Measurements from ENCODE around the gene ALDOA. TPM values are rescaled to one million over a fixed set of nuclear protein-coding genes. Genes with fewer than 3 reads are reported as not detected.

ALDOA gene
- total and polyA plus RNA-seq, 9 of the 15 experiments (the other 6 are each of a cell fraction or from before 2014, with no cell fraction given) = 311 to 2,224 (median 1,293) TPM

DNA sequence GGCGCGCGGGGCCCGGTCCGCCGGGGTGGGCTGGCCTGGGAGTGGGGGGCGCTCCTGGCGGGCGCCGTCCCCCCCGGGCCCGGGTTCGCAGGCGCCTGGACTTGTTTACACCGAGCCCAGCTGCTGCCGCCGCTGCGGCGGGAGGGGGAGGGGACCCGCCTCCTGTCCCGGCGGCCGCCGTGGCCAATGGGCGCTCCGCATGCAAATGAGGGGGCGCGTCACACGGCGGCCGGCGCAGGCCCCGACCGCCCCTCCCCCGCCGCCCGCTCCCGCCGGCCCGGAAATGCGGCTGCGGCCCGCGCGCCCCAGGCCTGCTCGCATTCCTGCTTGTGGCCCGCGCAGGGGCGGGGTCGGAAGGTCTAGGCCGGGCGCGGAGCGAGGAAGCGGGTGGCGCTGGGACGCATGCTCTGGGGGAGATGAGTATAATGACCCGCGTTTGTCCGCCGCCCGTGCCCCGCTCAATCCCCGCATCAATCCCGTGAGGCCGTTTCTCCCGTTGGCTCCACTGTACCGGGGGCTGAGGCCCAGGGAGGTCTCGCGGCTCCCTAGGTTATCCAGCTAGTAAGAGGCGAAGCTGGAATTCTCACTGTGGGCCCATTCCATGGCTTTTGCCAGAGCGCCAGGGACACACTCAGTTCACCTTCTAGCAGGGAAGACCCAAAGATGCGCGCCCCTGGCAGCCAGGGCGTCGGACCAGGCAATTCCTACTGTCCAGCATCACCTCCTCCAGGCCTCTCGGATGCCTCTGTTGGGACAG is 30.7 kb downstream of the ALDOA start, which contains the start of gene YPEL3 (continued):
- TF ChIP-seq, protein P1, sequence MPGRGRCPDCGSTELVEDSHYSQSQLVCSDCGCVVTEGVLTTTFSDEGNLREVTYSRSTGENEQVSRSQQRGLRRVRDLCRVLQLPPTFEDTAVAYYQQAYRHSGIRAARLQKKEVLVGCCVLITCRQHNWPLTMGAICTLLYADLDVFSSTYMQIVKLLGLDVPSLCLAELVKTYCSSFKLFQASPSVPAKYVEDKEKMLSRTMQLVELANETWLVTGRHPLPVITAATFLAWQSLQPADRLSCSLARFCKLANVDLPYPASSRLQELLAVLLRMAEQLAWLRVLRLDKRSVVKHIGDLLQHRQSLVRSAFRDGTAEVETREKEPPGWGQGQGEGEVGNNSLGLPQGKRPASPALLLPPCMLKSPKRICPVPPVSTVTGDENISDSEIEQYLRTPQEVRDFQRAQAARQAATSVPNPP (IDR thresholded peaks at IDR 0.05; ENCODE audit: borderline replicate concordance, insufficient read depth, insufficient read length) = no peak
- TF ChIP-seq, protein P2, sequence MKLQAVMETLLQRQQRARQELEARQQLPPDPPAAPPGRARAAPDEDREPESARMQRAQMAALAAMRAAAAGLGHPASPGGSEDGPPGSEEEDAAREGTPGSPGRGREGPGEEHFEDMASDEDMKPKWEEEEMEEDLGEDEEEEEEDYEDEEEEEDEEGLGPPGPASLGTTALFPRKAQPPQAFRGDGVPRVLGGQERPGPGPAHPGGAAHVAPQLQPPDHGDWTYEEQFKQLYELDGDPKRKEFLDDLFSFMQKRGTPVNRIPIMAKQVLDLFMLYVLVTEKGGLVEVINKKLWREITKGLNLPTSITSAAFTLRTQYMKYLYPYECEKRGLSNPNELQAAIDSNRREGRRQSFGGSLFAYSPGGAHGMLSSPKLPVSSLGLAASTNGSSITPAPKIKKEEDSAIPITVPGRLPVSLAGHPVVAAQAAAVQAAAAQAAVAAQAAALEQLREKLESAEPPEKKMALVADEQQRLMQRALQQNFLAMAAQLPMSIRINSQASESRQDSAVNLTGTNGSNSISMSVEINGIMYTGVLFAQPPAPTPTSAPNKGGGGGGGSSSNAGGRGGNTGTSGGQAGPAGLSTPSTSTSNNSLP (IDR thresholded peaks at IDR 0.05; ENCODE audit: borderline replicate concordance, low read depth, low read length) = no peak
- TF ChIP-seq, protein P3, sequence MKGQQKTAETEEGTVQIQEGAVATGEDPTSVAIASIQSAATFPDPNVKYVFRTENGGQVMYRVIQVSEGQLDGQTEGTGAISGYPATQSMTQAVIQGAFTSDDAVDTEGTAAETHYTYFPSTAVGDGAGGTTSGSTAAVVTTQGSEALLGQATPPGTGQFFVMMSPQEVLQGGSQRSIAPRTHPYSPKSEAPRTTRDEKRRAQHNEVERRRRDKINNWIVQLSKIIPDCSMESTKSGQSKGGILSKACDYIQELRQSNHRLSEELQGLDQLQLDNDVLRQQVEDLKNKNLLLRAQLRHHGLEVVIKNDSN (CRISPR knock-in tag; IDR thresholded peaks at IDR 0.05) = 0 out of 2 replicates have a peak, but pooled peaks have one; percentile 24
- TF ChIP-seq FOXA3 (CRISPR knock-in tag; conservative IDR thresholded peaks at IDR 0.05 in 1 of 2, IDR thresholded peaks at IDR 0.05 in 1 of 2) = peak in 1 of 2 experiments; percentile 31; a peak in 3 of 4 replicates
- TF ChIP-seq ELF2 (CRISPR knock-in tag; IDR thresholded peaks at IDR 0.05) = no peak
- TF ChIP-seq ZNF668 (CRISPR knock-in tag; IDR thresholded peaks at IDR 0.05) = no peak
- TF ChIP-seq CTBP1 (IDR thresholded peaks at IDR 0.05; ENCODE audit: borderline replicate concordance) = no peak
- TF ChIP-seq, protein P4, sequence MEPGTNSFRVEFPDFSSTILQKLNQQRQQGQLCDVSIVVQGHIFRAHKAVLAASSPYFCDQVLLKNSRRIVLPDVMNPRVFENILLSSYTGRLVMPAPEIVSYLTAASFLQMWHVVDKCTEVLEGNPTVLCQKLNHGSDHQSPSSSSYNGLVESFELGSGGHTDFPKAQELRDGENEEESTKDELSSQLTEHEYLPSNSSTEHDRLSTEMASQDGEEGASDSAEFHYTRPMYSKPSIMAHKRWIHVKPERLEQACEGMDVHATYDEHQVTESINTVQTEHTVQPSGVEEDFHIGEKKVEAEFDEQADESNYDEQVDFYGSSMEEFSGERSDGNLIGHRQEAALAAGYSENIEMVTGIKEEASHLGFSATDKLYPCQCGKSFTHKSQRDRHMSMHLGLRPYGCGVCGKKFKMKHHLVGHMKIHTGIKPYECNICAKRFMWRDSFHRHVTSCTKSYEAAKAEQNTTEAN (CRISPR knock-in tag; IDR thresholded peaks at IDR 0.05) = no peak
- TF ChIP-seq EP300 (IDR thresholded peaks at IDR 0.05; ENCODE audit: low read length) = no peak
- TF ChIP-seq GABPB1 (CRISPR knock-in tag; IDR thresholded peaks at IDR 0.05) = peak; percentile 70
- peak; percentile 55; the same call in 1 of the 2 replicates for TF ChIP-seq POLR2AphosphoS5 (IDR thresholded peaks at IDR 0.05; ENCODE audit: control insufficient read depth, insufficient read depth, low read depth, low read length)
- no peak for TF ChIP-seq ZBED1 (IDR thresholded peaks at IDR 0.05)
- TF ChIP-seq ZNF165 (CRISPR knock-in tag; IDR thresholded peaks at IDR 0.05; ENCODE audit: borderline replicate concordance) = 0 out of 2 replicates have a peak, but pooled peaks have one; percentile 42
- no peak for TF ChIP-seq HDAC2 (IDR thresholded peaks at IDR 0.05)
- TF ChIP-seq SREBF1 (IDR thresholded peaks at IDR 0.05; ENCODE audit: borderline replicate concordance, low read depth, low read length) = no peak
- no peak for TF ChIP-seq SAP30 (IDR thresholded peaks at IDR 0.05; ENCODE audit: borderline replicate concordance, insufficient read depth, low read depth, low read length, poor library complexity, severe bottlenecking)
- TF ChIP-seq, protein P5, sequence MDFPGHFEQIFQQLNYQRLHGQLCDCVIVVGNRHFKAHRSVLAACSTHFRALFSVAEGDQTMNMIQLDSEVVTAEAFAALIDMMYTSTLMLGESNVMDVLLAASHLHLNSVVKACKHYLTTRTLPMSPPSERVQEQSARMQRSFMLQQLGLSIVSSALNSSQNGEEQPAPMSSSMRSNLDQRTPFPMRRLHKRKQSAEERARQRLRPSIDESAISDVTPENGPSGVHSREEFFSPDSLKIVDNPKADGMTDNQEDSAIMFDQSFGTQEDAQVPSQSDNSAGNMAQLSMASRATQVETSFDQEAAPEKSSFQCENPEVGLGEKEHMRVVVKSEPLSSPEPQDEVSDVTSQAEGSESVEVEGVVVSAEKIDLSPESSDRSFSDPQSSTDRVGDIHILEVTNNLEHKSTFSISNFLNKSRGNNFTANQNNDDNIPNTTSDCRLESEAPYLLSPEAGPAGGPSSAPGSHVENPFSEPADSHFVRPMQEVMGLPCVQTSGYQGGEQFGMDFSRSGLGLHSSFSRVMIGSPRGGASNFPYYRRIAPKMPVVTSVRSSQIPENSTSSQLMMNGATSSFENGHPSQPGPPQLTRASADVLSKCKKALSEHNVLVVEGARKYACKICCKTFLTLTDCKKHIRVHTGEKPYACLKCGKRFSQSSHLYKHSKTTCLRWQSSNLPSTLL (IDR thresholded peaks at IDR 0.05) = no peak
- TF ChIP-seq ZNF445 (CRISPR knock-in tag; IDR thresholded peaks at IDR 0.05; ENCODE audit: low read depth) = no peak
- no peak for TF ChIP-seq ATF1 (CRISPR knock-in tag; IDR thresholded peaks at IDR 0.05)
- peak; percentile 29; the same call in 1 of the 2 replicates for TF ChIP-seq ATF1 (tag; IDR thresholded peaks at IDR 0.05)
- no peak for TF ChIP-seq ZNF212 (CRISPR knock-in tag; IDR thresholded peaks at IDR 0.05)

Data from K562 (cell line).